HG02840 (cell line): ENCODE results near the gene ZNF473.
"Not testable (repeated sequence)": the region's sequence is repeated elsewhere in the genome, so short reads cannot be mapped to it uniquely, and the experiment has no call there.

Source experiments
- ATAC-seq: cut with Tn5 transposase; IDR thresholded peaks from one replicate; pipeline ENCODE4 v1.9.1; 2021; ENCODE audit warnings: mild to moderate bottlenecking, moderate library complexity, moderate number of reproducible peaks; ENCODE audit not compliant: unreplicated experiment, low FRiP score

The ZNF473 gene

GRCh38 chr19:50046649-50047503, 21.1 kb downstream of the ZNF473 start:
- ATAC-seq, result no peak

GRCh38 chr19:50047671-50048070, 21.9 kb downstream of the ZNF473 start:
- no peak for ATAC-seq

GRCh38 chr19:50050406-50051227, 24.8 kb downstream of the ZNF473 start:
- ATAC-seq, result no peak

GRCh38 chr19:50051228-50051895, 25.6 kb downstream of the ZNF473 start:
- ATAC-seq, result not testable (repeated sequence)

GRCh38 chr19:50051964-50052363, 26.2 kb downstream of the ZNF473 start:
- no peak for ATAC-seq

- no peak for ATAC-seq
Measured at GRCh38 chr19:50053119-50053518, 27.3 kb downstream of the ZNF473 start.

- ATAC-seq, result no peak
Measured at GRCh38 chr19:50058425-50058824, 32.6 kb downstream of the ZNF473 start.

GRCh38 chr19:50059045-50059444, 33.2 kb downstream of the ZNF473 start:
- ATAC-seq, result no peak

GRCh38 chr19:50060107-50060506, 34.3 kb downstream of the ZNF473 start:
- no peak for ATAC-seq

GRCh38 chr19:50061650-50062049, 35.8 kb downstream of the ZNF473 start:
- no peak for ATAC-seq

- no peak for ATAC-seq
Measured at GRCh38 chr19:50065938-50066337, 40.1 kb downstream of the ZNF473 start.

- no peak for ATAC-seq
Measured at GRCh38 chr19:50067575-50067974, 41.8 kb downstream of the ZNF473 start.

GRCh38 chr19:50068382-50068781, 42.6 kb downstream of the ZNF473 start:
- not testable (repeated sequence) for ATAC-seq

- ATAC-seq, result not testable (repeated sequence)
Measured at GRCh38 chr19:50075076-50075475, 49.3 kb downstream of the ZNF473 start.

GRCh38 chr19:50075644-50076372, 50.0 kb downstream of the ZNF473 start:
- not testable (repeated sequence) for ATAC-seq

- not testable (repeated sequence) for ATAC-seq
Measured at GRCh38 chr19:50076581-50077355, 51.0 kb downstream of the ZNF473 start.

- not testable (repeated sequence) for ATAC-seq
Measured at GRCh38 chr19:50079014-50079413, 53.2 kb downstream of the ZNF473 start.

GRCh38 chr19:50084440-50084839, 58.6 kb downstream of the ZNF473 start:
- not testable (repeated sequence) for ATAC-seq

GRCh38 chr19:50087153-50087552, 61.3 kb downstream of the ZNF473 start:
- not testable (repeated sequence) for ATAC-seq
